Astrocyte (in vitro differentiated cells and primary cell): ENCODE results near the gene ATAD5.

Experiments used
- CTCF ChIP-seq: IDR thresholded peaks from 2 replicates; pipeline ENCODE4 v1.5.1; 2011; ENCODE audit warnings: low read depth, mild to moderate bottlenecking, inconsistent platforms, low read length, moderate library complexity; ENCODE audit not compliant: insufficient read depth
- EZH2 ChIP-seq: IDR thresholded peaks from 2 replicates; pipeline ENCODE4 v1.6.1; 2012; ENCODE audit warnings: mild to moderate bottlenecking, low read length, inconsistent platforms; ENCODE audit not compliant: insufficient read depth

DNA sequence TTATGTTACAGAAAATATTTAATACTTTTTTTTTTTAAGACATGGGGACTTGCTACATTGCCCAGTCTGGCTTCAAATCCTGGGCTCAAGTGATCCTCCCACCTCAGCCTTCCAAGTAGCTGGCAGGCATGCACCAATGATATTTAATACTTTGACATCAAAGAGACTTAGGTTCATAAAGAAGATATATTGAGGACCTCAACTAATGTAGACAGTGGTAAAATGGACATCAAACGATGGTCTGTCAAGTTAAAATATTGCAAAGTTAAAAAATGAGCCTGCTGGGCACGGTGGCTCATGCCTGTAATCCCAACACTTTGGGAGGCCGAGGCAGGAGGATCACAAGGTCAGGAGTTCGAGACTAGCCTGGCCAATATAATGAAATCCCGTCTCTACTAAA lies 65.5 kb downstream of the ATAD5 start:
- TF ChIP-seq CTCF (no peak), EZH2 (no peak)
